IMR-90 (cell line): ENCODE data around the gene GBP6. TPM values are rescaled to one million over a fixed set of nuclear protein-coding genes. Genes with fewer than 3 reads are reported as not detected.
"Not testable (repeated sequence)": the region's sequence is repeated elsewhere in the genome, so short reads cannot be mapped to it uniquely, and the experiment has no call there.

Experiments used
- ATAC-seq: fragments of 200-7000 bp; cut with Tn5 transposase; 2 replicates; pipeline ENCODE4 v1.9.1; 2020; ENCODE audit warnings: low read depth, mild to moderate bottlenecking, moderate library complexity
- BruUV-seq: library from RNA; stranded (reverse); fragments of 400-500 nt; replicated peaks from 2 replicates; lab custom pipeline; 2021; lab: Mats Ljungman, UMichigan
- CTCF ChIA-PET: fragments of 300-600 bp; formaldehyde crosslinking; extraction: SDS; loops from one replicate; lab custom pipeline; 2021; ENCODE audit warnings: antibody characterized with exemption; lab: Yijun Ruan, JAX
- POLR2A ChIA-PET: fragments of 300-600 bp; sonication (Branson Sonifier 250); formaldehyde crosslinking; loops from one replicate; lab custom pipeline; 2022; ENCODE audit warnings: antibody characterized with exemption; ENCODE audit not compliant: unreplicated experiment; lab: Charles Lee
- DNase-seq: peaks from one replicate; pipeline ENCODE4 v3.0.0; 2013
- H2AFZ ChIP-seq: replicated peaks from 2 replicates; pipeline ENCODE3; 2013; ENCODE audit warnings: low read length, mild to moderate bottlenecking; ENCODE audit not compliant: poor library complexity
- H2AK5ac ChIP-seq: 2 replicates; pipeline ENCODE4 v1.6.1; 2013; ENCODE audit warnings: low read depth, low read length, inconsistent platforms
- H2AK9ac ChIP-seq: replicated peaks from 2 replicates; pipeline ENCODE3; 2013; ENCODE audit warnings: mild to moderate bottlenecking, low read depth, low read length, moderate library complexity; ENCODE audit not compliant: poor library complexity
- H2BK120ac ChIP-seq: 2 replicates; pipeline ENCODE4 v1.6.1; 2013; ENCODE audit warnings: low read depth, low read length, inconsistent platforms
- H2BK15ac ChIP-seq: 3 replicates; pipeline ENCODE4 v1.6.1; 2013; ENCODE audit warnings: low read depth, low read length, inconsistent platforms
- H2BK20ac ChIP-seq: 2 replicates; pipeline ENCODE4 v1.6.1; 2013; ENCODE audit warnings: low read depth, mild to moderate bottlenecking, inconsistent platforms, low read length, moderate library complexity
- H2BK5ac ChIP-seq: 2 replicates; pipeline ENCODE4 v1.6.1; 2013; ENCODE audit warnings: mild to moderate bottlenecking, low read depth, low read length, inconsistent platforms; ENCODE audit not compliant: poor library complexity, severe bottlenecking
- H3K14ac ChIP-seq: replicated peaks from 2 replicates; pipeline ENCODE4 v1.6.1; 2013; ENCODE audit warnings: low read depth, low read length, inconsistent platforms
- H3K18ac ChIP-seq: 2 replicates; pipeline ENCODE4 v1.6.1; 2013; ENCODE audit warnings: low read depth, low read length, control low read depth
- H3K23ac ChIP-seq: 2 replicates; pipeline ENCODE4 v1.6.1; 2013; ENCODE audit warnings: low read depth, low read length, inconsistent platforms
- H3K27ac ChIP-seq: 2 replicates; pipeline ENCODE4 v1.5.1; 2013; ENCODE audit warnings: mild to moderate bottlenecking, control low read depth, low read length; ENCODE audit not compliant: insufficient read depth
- H3K27me3 ChIP-seq: 2 replicates; pipeline ENCODE4 v1.6.1; 2013; ENCODE audit warnings: low read length; ENCODE audit not compliant: control insufficient read depth, insufficient read depth
- H3K36me3 ChIP-seq: 2 replicates; pipeline ENCODE4 v1.6.1; 2013; ENCODE audit warnings: low read length, mixed read lengths; ENCODE audit not compliant: control insufficient read depth, insufficient read depth
- H3K4ac ChIP-seq: 2 replicates; pipeline ENCODE4 v1.6.1; 2013; ENCODE audit warnings: low read depth, low read length, inconsistent platforms
- H3K4me1 ChIP-seq: 2 replicates; pipeline ENCODE4 v1.6.1; 2013; ENCODE audit warnings: low read length, mixed read lengths; ENCODE audit not compliant: control insufficient read depth, insufficient read depth
- H3K4me2 ChIP-seq: 2 replicates; pipeline ENCODE4 v1.6.1; 2013; ENCODE audit warnings: low read depth, mild to moderate bottlenecking, control low read depth, low read length, moderate library complexity
- H3K4me3 ChIP-seq: 2 replicates; pipeline ENCODE4 v1.5.1; 2013; ENCODE audit warnings: low read depth, mild to moderate bottlenecking, control low read depth, low read length, moderate library complexity; ENCODE audit not compliant: insufficient read depth
- H3K56ac ChIP-seq: 2 replicates; pipeline ENCODE4 v1.6.1; 2013; ENCODE audit warnings: low read length, inconsistent platforms; ENCODE audit not compliant: insufficient read depth; ENCODE audit errors: extremely low read depth
- H3K79me1 ChIP-seq, 2 experiments: 2 replicates each; pipeline ENCODE4 v1.6.1; 2013; ENCODE audit warnings: low read length in 2 of 2, inconsistent platforms in 1 of 2, low read depth in 1 of 2
- H3K9ac ChIP-seq: 2 replicates; pipeline ENCODE4 v1.6.1; 2013; ENCODE audit warnings: low read depth, low read length, control low read depth
- H3K9me1 ChIP-seq: 2 replicates; pipeline ENCODE4 v1.6.1; 2013; ENCODE audit warnings: low read length, inconsistent platforms; ENCODE audit not compliant: insufficient read depth
- H3K9me3 ChIP-seq: 2 replicates; pipeline ENCODE4 v1.6.1; 2013; ENCODE audit warnings: low read length; ENCODE audit not compliant: control insufficient read depth, insufficient read depth
- H4K20me1 ChIP-seq: 2 replicates; pipeline ENCODE4 v1.6.1; 2013; ENCODE audit warnings: low read length, inconsistent platforms; ENCODE audit not compliant: insufficient read depth
- H4K5ac ChIP-seq: 2 replicates; pipeline ENCODE4 v1.6.1; 2013; ENCODE audit warnings: mild to moderate bottlenecking, low read depth, low read length, control low read depth
- H4K8ac ChIP-seq, 2 experiments: 2 replicates each; pipeline ENCODE4 v1.6.1; 2013; ENCODE audit warnings: low read depth in 2 of 2, low read length in 2 of 2, control low read depth in 1 of 2, inconsistent platforms in 1 of 2
- H4K91ac ChIP-seq: 2 replicates; pipeline ENCODE4 v1.6.1; 2013; ENCODE audit warnings: low read depth, low read length, inconsistent platforms; ENCODE audit not compliant: insufficient read depth
- WGBS, 2 experiments: methylation state at CpG; one replicate each; pipeline versions ENCODE4 v1.1.5 to v1.1.7; 2013; ENCODE audit warnings: missing lambda C conversion rate in 2 of 2; ENCODE audit not compliant: insufficient read length in 1 of 2; ENCODE audit errors: extremely low coverage in 2 of 2; 5-methylcytosine and 5-hydroxymethylcytosine counted together
- dilution Hi-C: fragments of 300-500 bp; cut with HindIII; formaldehyde crosslinking; loops from one replicate; pipeline ENCODE4 v1.14.3; 2018; ENCODE audit warnings: low sequenced_read_pairs; ENCODE audit not compliant: unreplicated experiment
- in situ Hi-C: fragments of 300-500 bp; cut with MboI; formaldehyde crosslinking; loops from 3 replicates; pipeline ENCODE4 v1.14.3; 2019; ENCODE audit warnings: low sequenced_read_pairs, inconsistent platforms, mixed read lengths
- intact Hi-C: fragments of 100-400 bp; cut with micrococcal nuclease; formaldehyde crosslinking; loops from 2 replicates; pipeline ENCODE4 v1.10.0; 2022
- polyA plus RNA-seq, 3 experiments: library from polyadenylated mRNA; depleted of rRNA; stranded (reverse); fragments of >200 nt; gene quantifications; 2 replicates each; pipeline ENCODE4 v1.2.3, GENCODE V29; 2012; ENCODE audit warnings: low replicate concordance in 1 of 3
- total RNA-seq: library from RNA; depleted of rRNA; stranded (reverse); fragments of >200 nt; gene quantifications from 2 replicates; pipeline ENCODE4 v1.2.3, GENCODE V29; 2012

GBP6 gene
- total and polyA plus RNA-seq, 2 of the 4 experiments (the other 2 are of a cell fraction), result not detected

DNA sequence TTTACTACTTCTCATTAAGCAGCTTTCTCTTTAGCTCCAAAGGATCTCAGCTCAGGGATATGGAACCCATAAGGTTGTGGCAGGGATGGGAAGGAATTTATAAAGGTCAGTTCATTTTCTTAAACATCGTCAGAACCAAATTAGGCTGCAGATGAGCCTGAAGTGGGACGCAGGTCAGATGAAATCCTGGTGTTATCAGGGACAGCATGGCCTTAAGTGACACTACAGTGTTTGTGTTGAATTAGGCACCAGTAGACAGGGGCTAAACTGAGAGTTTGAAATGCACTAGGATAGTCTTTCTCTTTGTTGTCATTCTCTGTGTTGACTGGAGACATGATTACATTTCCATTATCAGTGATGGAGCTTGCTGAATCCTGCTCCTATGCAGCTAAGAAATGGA lies 43.9 kb downstream of the GBP6 start:
- Histone ChIP-seq H3K4me3 (peak overlapping the region; percentile 14; the same call in 1 of the 2 replicates), H3K4me2 (peak overlapping the region; percentile 55; the same call in 1 of the 2 replicates)
- dilution Hi-C loops, H2AK5ac ChIP-seq, DNase-seq, H3K9me1 ChIP-seq, BruUV-seq, H3K9me3 ChIP-seq, H2BK15ac ChIP-seq, H3K14ac ChIP-seq, H4K5ac ChIP-seq, intact Hi-C loops, H4K8ac ChIP-seq, H3K9ac ChIP-seq, H4K91ac ChIP-seq, H2AFZ ChIP-seq, H3K18ac ChIP-seq, H2BK120ac ChIP-seq, H3K27me3 ChIP-seq, H4K20me1 ChIP-seq, H3K79me1 ChIP-seq, CTCF ChIA-PET, H3K36me3 ChIP-seq, H2AK9ac ChIP-seq, H3K56ac ChIP-seq, H3K4me1 ChIP-seq, H2BK5ac ChIP-seq, H3K4ac ChIP-seq, in situ Hi-C loops, H3K27ac ChIP-seq, H2BK20ac ChIP-seq, H3K23ac ChIP-seq: not testable (repeated sequence)
- POLR2A ChIA-PET, result interaction anchor here (0.6 kb wide), 1 partner anchor 723 kb away, joined by 3 read pairs; no protein-coding TSS in a partner anchor
- WGBS, 2 experiments, result 36% methylated on average over 2 of the region's 2 CpGs; no CpG with 5 or more reads in 1 of the 2 experiments
- peak; percentile 17; the same call in 1 of the 2 replicates for ATAC-seq
